Neural cell (in vitro differentiated cells): ENCODE results near the gene TRIM46.

Experiments used
- EP300 ChIP-seq: fragments of 450-650 bp; conservative IDR thresholded peaks from 2 replicates; pipeline ENCODE4 v1.6.1; 2014; ENCODE audit warnings: antibody characterized with exemption, mild to moderate bottlenecking, moderate library complexity; ENCODE audit not compliant: poor library complexity, severe bottlenecking
- POLR2AphosphoS5 ChIP-seq: IDR thresholded peaks from 2 replicates; pipeline ENCODE4 v1.6.1; 2012
- RAD21 ChIP-seq: fragments of 450-650 bp; conservative IDR thresholded peaks from 2 replicates; pipeline ENCODE4 v1.6.1; 2014; ENCODE audit warnings: antibody characterized with exemption, mild to moderate bottlenecking, moderate library complexity
- TAF1 ChIP-seq: IDR thresholded peaks from 2 replicates; pipeline ENCODE4 v1.6.1; 2012; ENCODE audit warnings: low read depth
- TF ChIP-seq, protein P1 (sequence below): fragments of 450-650 bp; IDR thresholded peaks from 2 replicates; pipeline ENCODE4 v1.5.1; 2014; ENCODE audit warnings: antibody characterized with exemption, mild to moderate bottlenecking, moderate library complexity; ENCODE audit not compliant: poor library complexity, severe bottlenecking

GRCh38 chr1:155205969-155206593 is 32.4 kb downstream of the TRIM46 start:
- TF ChIP-seq, protein P1, sequence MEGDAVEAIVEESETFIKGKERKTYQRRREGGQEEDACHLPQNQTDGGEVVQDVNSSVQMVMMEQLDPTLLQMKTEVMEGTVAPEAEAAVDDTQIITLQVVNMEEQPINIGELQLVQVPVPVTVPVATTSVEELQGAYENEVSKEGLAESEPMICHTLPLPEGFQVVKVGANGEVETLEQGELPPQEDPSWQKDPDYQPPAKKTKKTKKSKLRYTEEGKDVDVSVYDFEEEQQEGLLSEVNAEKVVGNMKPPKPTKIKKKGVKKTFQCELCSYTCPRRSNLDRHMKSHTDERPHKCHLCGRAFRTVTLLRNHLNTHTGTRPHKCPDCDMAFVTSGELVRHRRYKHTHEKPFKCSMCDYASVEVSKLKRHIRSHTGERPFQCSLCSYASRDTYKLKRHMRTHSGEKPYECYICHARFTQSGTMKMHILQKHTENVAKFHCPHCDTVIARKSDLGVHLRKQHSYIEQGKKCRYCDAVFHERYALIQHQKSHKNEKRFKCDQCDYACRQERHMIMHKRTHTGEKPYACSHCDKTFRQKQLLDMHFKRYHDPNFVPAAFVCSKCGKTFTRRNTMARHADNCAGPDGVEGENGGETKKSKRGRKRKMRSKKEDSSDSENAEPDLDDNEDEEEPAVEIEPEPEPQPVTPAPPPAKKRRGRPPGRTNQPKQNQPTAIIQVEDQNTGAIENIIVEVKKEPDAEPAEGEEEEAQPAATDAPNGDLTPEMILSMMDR = no peak
- no peak for TF ChIP-seq TAF1
- no peak for TF ChIP-seq EP300
- no peak for TF ChIP-seq POLR2AphosphoS5
- TF ChIP-seq RAD21 = no peak
